HepG2 (cell line): ENCODE results near the gene APBB2.

ENCODE experiments used
- CTCF ChIP-seq: sonication (generic); formaldehyde crosslinking; IDR thresholded peaks from 2 replicates; pipeline ENCODE4 v1.5.0; 2020; ENCODE audit warnings: mild to moderate bottlenecking, missing genetic modification reagents, moderate library complexity
- HCFC1 ChIP-seq: fragments of 150-350 bp; IDR thresholded peaks from 2 replicates; pipeline ENCODE4 v1.6.1; 2014; ENCODE audit warnings: low read depth, low read length
- KAT2B ChIP-seq: fragments of 150-350 bp; IDR thresholded peaks from 2 replicates; pipeline ENCODE4 v1.6.1; 2014; ENCODE audit warnings: low read depth, low read length, borderline replicate concordance
- LBX2 ChIP-seq: sonication (generic); formaldehyde crosslinking; IDR thresholded peaks from 2 replicates; pipeline ENCODE4 v1.5.0; 2020; ENCODE audit warnings: missing genetic modification reagents, mild to moderate bottlenecking, borderline replicate concordance
- NR2F2 ChIP-seq: IDR thresholded peaks from 2 replicates; pipeline ENCODE4 v1.6.1; 2012; ENCODE audit warnings: low read depth, inconsistent platforms, borderline replicate concordance
- RXRA ChIP-seq: sonication (generic); formaldehyde crosslinking; IDR thresholded peaks from 2 replicates; pipeline ENCODE4 v1.5.1; 2020; ENCODE audit warnings: missing genetic modification reagents
- SMAD1 ChIP-seq: sonication (generic); formaldehyde crosslinking; IDR thresholded peaks from 2 replicates; pipeline ENCODE4 v1.4.0; 2020; ENCODE audit warnings: missing genetic modification reagents, low read depth, mild to moderate bottlenecking, borderline replicate concordance
- ZNF510 ChIP-seq: sonication (generic); formaldehyde crosslinking; IDR thresholded peaks from 2 replicates; pipeline ENCODE4 v1.4.0; 2020; ENCODE audit warnings: low read depth, mild to moderate bottlenecking, missing genetic modification reagents

GRCh38 chr4:40951026-40951425 lies 263.3 kb downstream of the APBB2 start:
- TF ChIP-seq CTCF (CRISPR knock-in tag) (no peak), RXRA (no peak), KAT2B (no peak), NR2F2 (no peak), LBX2 (CRISPR knock-in tag) (no peak), ZNF510 (CRISPR knock-in tag) (no peak), SMAD1 (CRISPR knock-in tag) (no peak), HCFC1 (no peak)
